GM12891 (cell line): ENCODE results near the gene ZSCAN26.

ENCODE experiments used
- POLR2A ChIP-seq: IDR thresholded peaks from 2 replicates; pipeline ENCODE4 v1.6.1; 2011; ENCODE audit warnings: low read depth, low read length, control low read depth
- POLR2AphosphoS5 ChIP-seq: IDR thresholded peaks from 2 replicates; pipeline ENCODE4 v1.6.1; 2011; ENCODE audit warnings: low read depth, low read length, control low read depth

GRCh38 chr6:28225056-28225834 is 41.7 kb upstream of the ZSCAN26 start, which contains the start of gene ZSCAN9:
- TF ChIP-seq POLR2A (peak; percentile 93), POLR2AphosphoS5 (peak; percentile 91)
